Hematopoietic multipotent progenitor cell treated with erythropoietin and hydrocortisone succinate and interleukin-3 and kit ligand, for 8 days (in vitro differentiated cells): ENCODE results near the gene RHEBL1.

Experiments
- DNase-seq: peaks from one replicate; pipeline ENCODE4 v3.0.0-alpha.2; 2015

Gene RHEBL1

GRCh38 chr12:49069507-49070346 is at the start of gene RHEBL1:
Gene RHEBL1, minus strand, starts transcription at chr12:49069979. Its CDS starts 194 bp downstream, at chr12:49069785.
- peak; percentile 98 for DNase-seq

GRCh38 chr12:49111206-49111605 is 41.4 kb upstream of the RHEBL1 start:
- DNase-seq: peak; percentile 50

GRCh38 chr12:49110464-49111155 is 40.8 kb upstream of the RHEBL1 start, which contains the start of gene LMBR1L:
Gene LMBR1L, minus strand, starts transcription at chr12:49110847. Its CDS starts 292 bp downstream, at chr12:49110555.
- DNase-seq: peak; percentile 99

- DNase-seq: no peak
These were observed 40.1 kb upstream of the RHEBL1 start for GRCh38 chr12:49109641-49110463.

- DNase-seq: no peak
These were observed 39.2 kb upstream of the RHEBL1 start for GRCh38 chr12:49108958-49109404.

GRCh38 chr12:49105504-49106084 is 35.8 kb upstream of the RHEBL1 start:
- DNase-seq: no peak

- no peak for DNase-seq
These were observed 35.0 kb upstream of the RHEBL1 start for GRCh38 chr12:49104822-49105221.

- DNase-seq: no peak
These were observed 30.6 kb upstream of the RHEBL1 start for GRCh38 chr12:49100380-49100779.

- DNase-seq: no peak
These were observed 28.9 kb upstream of the RHEBL1 start for GRCh38 chr12:49098703-49099102.

GRCh38 chr12:49098035-49098451 is 28.3 kb upstream of the RHEBL1 start:
- DNase-seq: peak; percentile 67

- DNase-seq: no peak
These were observed 27.6 kb upstream of the RHEBL1 start for GRCh38 chr12:49097381-49097780.

- DNase-seq: no peak
These were observed 25.2 kb upstream of the RHEBL1 start for GRCh38 chr12:49094975-49095365.

GRCh38 chr12:49094160-49094974 is 24.6 kb upstream of the RHEBL1 start, which contains the start of gene DHH:
Gene DHH, minus strand, starts transcription at chr12:49094801. Its CDS starts 289 bp downstream, at chr12:49094512.
- DNase-seq: no peak

- DNase-seq: no peak
These were observed 24.0 kb upstream of the RHEBL1 start for GRCh38 chr12:49093792-49094159.

- DNase-seq: no peak
These were observed 23.1 kb upstream of the RHEBL1 start for GRCh38 chr12:49092816-49093406.

- DNase-seq: peak; percentile 55
These were observed 22.5 kb upstream of the RHEBL1 start for GRCh38 chr12:49092086-49092815.

- DNase-seq: no peak
These were observed 22.0 kb upstream of the RHEBL1 start for GRCh38 chr12:49091836-49092085.

GRCh38 chr12:49091056-49091835 is 21.5 kb upstream of the RHEBL1 start:
- DNase-seq: no peak

- peak; percentile 84 for DNase-seq
These were observed 20.3 kb upstream of the RHEBL1 start for GRCh38 chr12:49089821-49090773.
